ENCODE measurements around the gene DGAT2L6. TPM values are rescaled to one million over a fixed set of nuclear protein-coding genes. Genes with fewer than 3 reads are reported as not detected.
A peak's percentile ranks its signal among the peaks of the same experiment; 100 is the strongest.

The DGAT2L6 gene
- total RNA-seq, 2 donors from 2014 or later, result not detected

- H3K27ac ChIP-seq (ENCODE audit: low read depth, low read length), result peak overlapping the region; percentile 99
- no peaks in the 10 kb centered on the region for H3K27me3 Mint-ChIP-seq (ENCODE audit: insufficient read depth)
- DNase-seq, result no peak
- peaks cover 21% of the 10 kb centered on the region for H3K4me1 Mint-ChIP-seq
- peaks cover 57% of the 10 kb centered on the region for H3K9me3 Mint-ChIP-seq
- no peaks in the 10 kb centered on the region for H3K9me3 ChIP-seq (ENCODE audit: control insufficient read depth, low read length)
- no peaks in the 10 kb centered on the region for H3K27me3 ChIP-seq (ENCODE audit: control insufficient read depth, insufficient read depth, low read length, poor library complexity, severe bottlenecking)
- WGBS, 2 experiments (ENCODE audit: insufficient coverage in 1 of 2, insufficient read length in 1 of 2), result 0 to 2% methylated on average over 8 to 12 of the region's 12 CpGs
- peak overlapping the region; percentile 81 for H3K4me3 Mint-ChIP-seq
- H3K4me3 ChIP-seq (ENCODE audit: low read length), result peak overlapping the region; percentile 96
- H3K27ac Mint-ChIP-seq, result peak overlapping the region; percentile 99
- H3K36me3 Mint-ChIP-seq (ENCODE audit: low read depth), result peaks cover 19% of the 10 kb centered on the region
- peaks cover 2% of the 10 kb centered on the region for H3K4me1 ChIP-seq (ENCODE audit: control insufficient read depth, insufficient read depth, low read length)
- TF ChIP-seq CTCF (conservative IDR thresholded peaks at IDR 0.05), result no peak
- H3K36me3 ChIP-seq (ENCODE audit: control insufficient read depth, insufficient read depth, low read length), result peaks cover 26% of the 10 kb centered on the region
- H3K9ac ChIP-seq (ENCODE audit: extremely low read depth, low read length, poor library complexity, severe bottlenecking), result peak overlapping the region; percentile 96
Observed at GRCh38 chrX:70134116-70134477, 43.2 kb upstream of the DGAT2L6 start.

- no peaks in the 10 kb centered on the region for H3K27me3 ChIP-seq (ENCODE audit: control insufficient read depth, insufficient read depth, low read length, poor library complexity, severe bottlenecking)
- H3K27ac Mint-ChIP-seq, result no peak overlapping the region
- no peak for DNase-seq
- H3K4me3 ChIP-seq (ENCODE audit: low read length), result no peak overlapping the region
- H3K4me1 Mint-ChIP-seq, result peaks cover 3% of the 10 kb centered on the region
- H3K4me1 ChIP-seq (ENCODE audit: control insufficient read depth, insufficient read depth, low read length), result no peaks in the 10 kb centered on the region
- no peaks in the 10 kb centered on the region for H3K27me3 Mint-ChIP-seq (ENCODE audit: insufficient read depth)
- H3K36me3 Mint-ChIP-seq (ENCODE audit: low read depth), result peaks cover 36% of the 10 kb centered on the region
- H3K9me3 ChIP-seq (ENCODE audit: control insufficient read depth, low read length), result no peaks in the 10 kb centered on the region
- no CpG with 5 or more reads among the region's 2 CpGs for WGBS, 2 experiments (ENCODE audit: insufficient coverage in 1 of 2, insufficient read length in 1 of 2)
- no peak overlapping the region for H3K27ac ChIP-seq (ENCODE audit: low read depth, low read length)
- no peak overlapping the region for H3K9ac ChIP-seq (ENCODE audit: extremely low read depth, low read length, poor library complexity, severe bottlenecking)
- no peak overlapping the region for H3K4me3 Mint-ChIP-seq
- TF ChIP-seq CTCF (conservative IDR thresholded peaks at IDR 0.05), result no peak
- H3K9me3 Mint-ChIP-seq, result peaks cover 56% of the 10 kb centered on the region
- H3K36me3 ChIP-seq (ENCODE audit: control insufficient read depth, insufficient read depth, low read length), result peaks cover 42% of the 10 kb centered on the region
Observed at GRCh38 chrX:70138622-70139021, 38.7 kb upstream of the DGAT2L6 start.

- Mint-ChIP-seq H3K4me3 (no peak overlapping the region), H3K4me1 (no peaks in the 10 kb centered on the region)
Observed at GRCh38 chrX:70139736-70140135, 37.5 kb upstream of the DGAT2L6 start.

More at GRCh38 chrX:70139736-70140135, 37.5 kb upstream of the DGAT2L6 start:
- Histone ChIP-seq H3K9ac (ENCODE audit: extremely low read depth, low read length, poor library complexity, severe bottlenecking) (no peak overlapping the region), H3K4me1 (ENCODE audit: control insufficient read depth, insufficient read depth, low read length) (no peaks in the 10 kb centered on the region), H3K27ac (ENCODE audit: low read depth, low read length) (no peak overlapping the region), H3K9me3 (ENCODE audit: control insufficient read depth, low read length) (no peaks in the 10 kb centered on the region), H3K36me3 (ENCODE audit: control insufficient read depth, insufficient read depth, low read length) (peaks cover 41% of the 10 kb centered on the region), H3K27me3 (ENCODE audit: control insufficient read depth, insufficient read depth, low read length, poor library complexity, severe bottlenecking) (no peaks in the 10 kb centered on the region), H3K4me3 (ENCODE audit: low read length) (no peak overlapping the region)
- Mint-ChIP-seq H3K36me3 (ENCODE audit: low read depth) (peaks cover 33% of the 10 kb centered on the region), H3K27me3 (ENCODE audit: insufficient read depth) (no peaks in the 10 kb centered on the region), H3K9me3 (peaks cover 48% of the 10 kb centered on the region), H3K27ac (no peak overlapping the region)
- WGBS, 2 experiments (ENCODE audit: insufficient coverage in 1 of 2, insufficient read length in 1 of 2), result 80 to 97% methylated on average over 1 to 3 of the region's 3 CpGs
- no peak for DNase-seq
- TF ChIP-seq CTCF (conservative IDR thresholded peaks at IDR 0.05), result no peak
